Activated naive CD4-positive, alpha-beta T cell treated with Interleukin-2 at 50 U/mL for 16 hours (primary cell): ENCODE results near the gene TMEM107.
"Not testable (repeated sequence)": the region's sequence is repeated elsewhere in the genome, so short reads cannot be mapped to it uniquely, and the experiment has no call there.

Experiments
- DNase-seq: peaks from one replicate; pipeline ENCODE4 v3.0.0-alpha.2; 2020

Gene TMEM107

GRCh38 chr17:8189041-8189710, 13.0 kb upstream of the TMEM107 start:
- DNase-seq: peak; percentile 39

GRCh38 chr17:8188263-8188839, 12.2 kb upstream of the TMEM107 start:
- DNase-seq: peak; percentile 16

GRCh38 chr17:8187517-8188262, 11.5 kb upstream of the TMEM107 start:
- DNase-seq: peak; percentile 90

- DNase-seq: peak; percentile 92
Measured at GRCh38 chr17:8186787-8187516, 10.8 kb upstream of the TMEM107 start.

- DNase-seq: no peak
Measured at GRCh38 chr17:8186446-8186786, 10.2 kb upstream of the TMEM107 start.

GRCh38 chr17:8185582-8186445, 9.6 kb upstream of the TMEM107 start:
- peak; percentile 91 for DNase-seq

- DNase-seq: no peak
Measured at GRCh38 chr17:8176998-8177731, 985 bp upstream of the TMEM107 start.

- no peak for DNase-seq
Measured at GRCh38 chr17:8175795-8176196, 384 bp downstream of the TMEM107 start.

- no peak for DNase-seq
Measured at GRCh38 chr17:8173871-8174322, 2.3 kb downstream of the TMEM107 start.

- DNase-seq: peak; percentile 83
Measured at GRCh38 chr17:8173056-8173870, 2.9 kb downstream of the TMEM107 start.

GRCh38 chr17:8170186-8170585, 6.0 kb downstream of the TMEM107 start:
- DNase-seq: not testable (repeated sequence)

GRCh38 chr17:8167526-8167925, 8.7 kb downstream of the TMEM107 start:
- no peak for DNase-seq

- no peak for DNase-seq
Measured at GRCh38 chr17:8166731-8167130, 9.4 kb downstream of the TMEM107 start.

- no peak for DNase-seq
Measured at GRCh38 chr17:8164815-8165131, 11.4 kb downstream of the TMEM107 start.

- DNase-seq: peak; percentile 73
Measured at GRCh38 chr17:8163978-8164814, 12.0 kb downstream of the TMEM107 start.

- no peak for DNase-seq
Measured at GRCh38 chr17:8162997-8163977, 12.9 kb downstream of the TMEM107 start.

- peak; percentile 85 for DNase-seq
Measured at GRCh38 chr17:8162233-8162996, 13.8 kb downstream of the TMEM107 start, which contains the start of gene VAMP2. Gene VAMP2 (minus strand): TSS chr17:8162948. CDS start chr17:8162879, 69 bp downstream.
